Heart right ventricle (tissue), 16 donors: ENCODE results near the gene FGD3. TPM values are rescaled to one million over a fixed set of nuclear protein-coding genes. Genes with fewer than 3 reads are reported as not detected.

Experiments
- ATAC-seq, 8 donors: fragments of 200-7000 bp; cut with Tn5 transposase; one replicate each; pipeline ENCODE4 v1.9.1; 2020; ENCODE audit warnings: mild to moderate bottlenecking in 8 of 8, moderate library complexity in 8 of 8, moderate number of reproducible peaks in 1 of 8
- DNase-seq, 2 donors: peaks; one replicate each; pipeline ENCODE4 v3.0.0-alpha.2; 2020
- H3K27ac ChIP-seq, 10 donors: fragments of 200-600 bp; sonication (generic) in 2 of 10; one replicate each; pipeline versions ENCODE4 v1.5.0 to v1.8.0; 2020 to 2022; ENCODE audit warnings: mild to moderate bottlenecking in 3 of 10
- H3K27me3 ChIP-seq, 7 donors: fragments of 200-600 bp; one replicate each; pipeline ENCODE4 v1.8.0; 2021 to 2022; ENCODE audit warnings: mild to moderate bottlenecking in 2 of 7
- H3K36me3 ChIP-seq, 9 donors: fragments of 200-600 bp; sonication (generic) in 1 of 9; one replicate each; pipeline versions ENCODE4 v1.5.0 to v1.8.0; 2020 to 2022; ENCODE audit warnings: mild to moderate bottlenecking in 2 of 9
- H3K4me1 ChIP-seq, 9 donors: fragments of 200-600 bp; sonication (generic) in 1 of 9; one replicate each; pipeline versions ENCODE4 v1.5.0 to v1.8.0; 2020 to 2022; ENCODE audit warnings: mild to moderate bottlenecking in 4 of 9
- H3K4me3 ChIP-seq, 10 donors: fragments of 200-600 bp; sonication (generic) in 2 of 10; one replicate each; pipeline versions ENCODE4 v1.5.0 to v1.8.0; 2020 to 2022; ENCODE audit warnings: mild to moderate bottlenecking in 7 of 10, moderate library complexity in 2 of 10
- H3K9me3 ChIP-seq, 11 donors: fragments of 200-600 bp in 10 of 11; sonication (generic) in 2 of 11; one replicate each; pipeline versions ENCODE4 v1.5.0 to v1.8.0; 2013 to 2022; ENCODE audit warnings: mild to moderate bottlenecking in 2 of 11, control low read depth in 1 of 11, moderate library complexity in 1 of 11
- CTCF ChIP-seq, 9 donors: fragments of 200-600 bp; sonication (generic) in 2 of 9; IDR thresholded peaks; one replicate each; pipeline versions ENCODE4 v1.5.0 to v1.8.0; 2021 to 2022; ENCODE audit warnings: antibody characterized with exemption in 9 of 9, mild to moderate bottlenecking in 5 of 9, moderate library complexity in 1 of 9
- WGBS, 2 donors: extraction: QIAGEN DNeasy Blood & Tissue Kit; methylation state at CpG; one replicate each; pipeline ENCODE4 v1.1.7; 2013; ENCODE audit warnings: inconsistent platforms in 1 of 2; 5-methylcytosine and 5-hydroxymethylcytosine counted together
- intact Hi-C, 10 donors: fragments of 100-400 bp; cut with DNase I; formaldehyde crosslinking; loops; one replicate each; pipeline versions ENCODE4 v1.11.1 to v1.14.2; 2022
- polyA plus RNA-seq, 2 donors: library from polyadenylated mRNA; stranded (reverse); fragments of 200-250 nt; gene quantifications; one replicate each; pipeline ENCODE4 v1.2.3, GENCODE V29; 2013
- total RNA-seq, 10 donors: library from RNA; stranded (reverse); fragmentation: NEBNext Ultra II Directional in 3 of 10; extraction: Animal tissue kit (Norgen Biotek cat#: 25700) in 3 of 10; gene quantifications; one replicate each; pipeline versions ENCODE4 v1.2.1 to v1.2.4, GENCODE V29; 2021 to 2023
- donor health status: Arrhythmogenic right ventricular cardiomyopathy.
- donor health status: ischemic (EF 13 %, LVEDD 7.1; RV severe dilation, severe dysfunction).
- donor health status: healthy with polysubstance abuse.
- donor health status: DM: no; HTN: yes; CAD: no.
- donor health status: DM: no; HTN: no; CAD: no.
- donor health status: ischemic (EF 25% LVEDD 6.9; RV normal size, moderate dysfunction).
- donor health status: ischemic (EF 25% LVEDD 5.7; RV mildly dilated, moderate dysfunction).
- donor health status: healthy.
- donor health status: DM: yes; HTN: yes; CAD: no.
- donor health status: Ischemic cardiomyopathy.
- donor health status: ischemic (EF 35%, LVEDD 5.7; RV mildly dilated, moderate dysfunction).
- donor health status: nonischemic (EF 11% LVEDD 7.7; RV severe dilation, severe dysfunction).
- donor health status: DM: yes; HTN: yes; CAD: no.
- donor health status: PGD.
- donor health status: ischemic (EF 29% LVEDD 5.4; RV normal size, mild dysfunction).
- donor health status: nonischemic (EF 23%, LVEDD 6.1; RV moderate dilation, normal function).

FGD3 gene
- total and polyA plus RNA-seq, 12 donors, result 0.40 to 8.5 (median 2.2) TPM

- Histone ChIP-seq H3K9me3 (no peaks in the 10 kb centered on the region), H3K27me3 (no peaks in the 10 kb centered on the region), H3K4me3 (no peak overlapping the region), H3K36me3 (no peaks in the 10 kb centered on the region), H3K4me1 (peaks cover 3 to 22% (median 14%) of the 10 kb centered on the region in 9 donors), H3K27ac (peak overlapping the region in 8 of 10 donors; percentile 14 to 71 (median 36))
- intact Hi-C loops, result loop anchor here in 1 of 10 donors (5.0 kb wide), 1 partner anchor 46 kb away; the partner anchor contains the start of gene CARD19
- WGBS, 2 donors, result 32 to 39% methylated on average over 6 of the region's 6 CpGs
- no peak for TF ChIP-seq CTCF (IDR thresholded peaks at IDR 0.05)
- peak in 7 of 8 donors; percentile 75 to 91 (median 85) for ATAC-seq
- DNase-seq, result peak in 1 of 2 donors; percentile 66
Measured at GRCh38 chr9:93051680-93052089, 104.4 kb downstream of the FGD3 start.

- Histone ChIP-seq H3K4me1 (peaks cover 3 to 23% (median 15%) of the 10 kb centered on the region in 9 donors), H3K36me3 (no peaks in the 10 kb centered on the region), H3K27ac (no peak overlapping the region), H3K9me3 (no peaks in the 10 kb centered on the region), H3K4me3 (no peak overlapping the region), H3K27me3 (no peaks in the 10 kb centered on the region)
- DNase-seq (no peak), ATAC-seq (no peak)
- intact Hi-C loops, result loop anchor here in 1 of 10 donors (5.0 kb wide), 1 partner anchor 44 kb away; the partner anchor contains the start of gene CARD19
- WGBS, 2 donors, result 88 to 92% methylated on average over 15 of the region's 15 CpGs
- TF ChIP-seq CTCF (IDR thresholded peaks at IDR 0.05), result no peak
Measured at GRCh38 chr9:93052791-93053540, 105.6 kb downstream of the FGD3 start.

GRCh38 chr9:93053781-93054331 lies 106.5 kb downstream of the FGD3 start:
- Histone ChIP-seq H3K36me3 (no peaks in the 10 kb centered on the region), H3K4me3 (no peak overlapping the region), H3K4me1 (peaks cover 3 to 32% (median 24%) of the 10 kb centered on the region in 9 donors), H3K27me3 (peaks cover 0 to 5% (median 0%) of the 10 kb centered on the region in 7 donors), H3K9me3 (no peaks in the 10 kb centered on the region), H3K27ac (no peak overlapping the region)
- no peak for TF ChIP-seq CTCF (IDR thresholded peaks at IDR 0.05)
- WGBS, 2 donors, result 92 to 94% methylated on average over 5 of the region's 5 CpGs
- intact Hi-C loops, result loop anchor here in 1 of 10 donors (5.0 kb wide), 1 partner anchor 43 kb away; the partner anchor contains the start of gene CARD19
- DNase-seq (no peak), ATAC-seq (no peak)

- Histone ChIP-seq H3K27me3 (peaks cover 0 to 15% (median 0%) of the 10 kb centered on the region in 7 donors), H3K4me1 (peaks cover 3 to 44% (median 36%) of the 10 kb centered on the region in 9 donors), H3K4me3 (no peak overlapping the region), H3K27ac (no peak overlapping the region), H3K9me3 (no peaks in the 10 kb centered on the region), H3K36me3 (no peaks in the 10 kb centered on the region)
- ATAC-seq (no peak), DNase-seq (no peak)
- intact Hi-C loops, result loop anchor here in 1 of 10 donors (5.0 kb wide), 1 partner anchor 42 kb away; the partner anchor contains the start of gene CARD19
- 84 to 86% methylated on average over 11 of the region's 11 CpGs for WGBS, 2 donors
- no peak for TF ChIP-seq CTCF (IDR thresholded peaks at IDR 0.05)
Measured at GRCh38 chr9:93054758-93055704, 107.7 kb downstream of the FGD3 start.
